ENCODE results near the gene FGFR3.

GRCh38 chr4:1750381-1751154 is 42.5 kb upstream of the FGFR3 start:
- TF ChIP-seq, protein P1, sequence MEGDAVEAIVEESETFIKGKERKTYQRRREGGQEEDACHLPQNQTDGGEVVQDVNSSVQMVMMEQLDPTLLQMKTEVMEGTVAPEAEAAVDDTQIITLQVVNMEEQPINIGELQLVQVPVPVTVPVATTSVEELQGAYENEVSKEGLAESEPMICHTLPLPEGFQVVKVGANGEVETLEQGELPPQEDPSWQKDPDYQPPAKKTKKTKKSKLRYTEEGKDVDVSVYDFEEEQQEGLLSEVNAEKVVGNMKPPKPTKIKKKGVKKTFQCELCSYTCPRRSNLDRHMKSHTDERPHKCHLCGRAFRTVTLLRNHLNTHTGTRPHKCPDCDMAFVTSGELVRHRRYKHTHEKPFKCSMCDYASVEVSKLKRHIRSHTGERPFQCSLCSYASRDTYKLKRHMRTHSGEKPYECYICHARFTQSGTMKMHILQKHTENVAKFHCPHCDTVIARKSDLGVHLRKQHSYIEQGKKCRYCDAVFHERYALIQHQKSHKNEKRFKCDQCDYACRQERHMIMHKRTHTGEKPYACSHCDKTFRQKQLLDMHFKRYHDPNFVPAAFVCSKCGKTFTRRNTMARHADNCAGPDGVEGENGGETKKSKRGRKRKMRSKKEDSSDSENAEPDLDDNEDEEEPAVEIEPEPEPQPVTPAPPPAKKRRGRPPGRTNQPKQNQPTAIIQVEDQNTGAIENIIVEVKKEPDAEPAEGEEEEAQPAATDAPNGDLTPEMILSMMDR (conservative IDR thresholded peaks at IDR 0.05; ENCODE audit: low read length), result no peak
- no peak for TF ChIP-seq EZH2phosphoT487 (IDR thresholded peaks at IDR 0.05; ENCODE audit: borderline replicate concordance, low read depth, low read length)

Measured in OCI-LY7 (cell line).